HCT116 (cell line): ENCODE measurements around the gene WDR93. TPM values are rescaled to one million over a fixed set of nuclear protein-coding genes. Genes with fewer than 3 reads are reported as not detected.

Experiments used
- ATAC-seq: fragments of 200-7000 bp; cut with Tn5 transposase; 2 replicates; pipeline ENCODE4 v1.9.1; 2020; ENCODE audit warnings: mild to moderate bottlenecking, moderate library complexity
- BruUV-seq: library from RNA; stranded (reverse); fragments of 400-500 nt; replicated peaks from 2 replicates; lab custom pipeline; 2021; lab: Mats Ljungman, UMichigan
- CTCF ChIA-PET: fragments of 300-600 bp; sonication (Branson Sonifier 250); formaldehyde crosslinking; loops from one replicate; lab custom pipeline; 2021; ENCODE audit warnings: antibody characterized with exemption; lab: Charles Lee
- POLR2A ChIA-PET: fragments of 300-600, 350-600 bp; sonication (Branson Sonifier 250); formaldehyde crosslinking; loops from one replicate; lab custom pipeline; 2021; ENCODE audit warnings: antibody characterized with exemption; lab: Charles Lee
- RAD21 ChIA-PET, 2 experiments: fragments of 300-600 bp; sonication (Branson Sonifier 250); formaldehyde crosslinking; loops; one replicate each; lab custom pipeline; 2023; ENCODE audit warnings: low total read pairs in 2 of 2; ENCODE audit not compliant: uncharacterized antibody in 2 of 2, unreplicated experiment in 2 of 2, low non-redundant PET in 1 of 2; lab: Charles Lee
- DNase-seq: peaks from one replicate; pipeline ENCODE4 v3.0.0-alpha.2; 2010; ENCODE audit warnings: low read depth, low spot score
- H2AFZ ChIP-seq: fragments of 200-600 bp; shearing (Covaris generic), sonication (generic); 2 replicates; pipeline ENCODE4 v1.6.1; 2017; ENCODE audit warnings: low read depth, mixed run types, mixed read lengths, antibody characterized with exemption, low read length; ENCODE audit not compliant: poor library complexity, severe bottlenecking
- H3K27ac ChIP-seq: 2 replicates; pipeline ENCODE4 v1.5.1; 2012; ENCODE audit warnings: low read depth, low read length
- H3K27me3 ChIP-seq: fragments of 200-600 bp; sonication (generic); 2 replicates; pipeline ENCODE4 v1.6.1; 2016; ENCODE audit warnings: mixed run types, low read length, mixed read lengths; ENCODE audit not compliant: insufficient read depth
- H3K36me3 ChIP-seq, 2 experiments: fragments of 200-500 bp in 1 of 2; fragments of 200-600 bp in 1 of 2; sonication (Bioruptor generic) in 1 of 2; sonication (generic) in 1 of 2; 2 replicates each; pipeline versions ENCODE4 v1.5.1 to v1.6.1; 2014 to 2016; ENCODE audit warnings: low read length in 2 of 2, inconsistent platforms in 1 of 2, mixed read lengths in 1 of 2, mixed run types in 1 of 2; ENCODE audit not compliant: insufficient read depth in 2 of 2, control insufficient read depth in 1 of 2
- H3K4me1 ChIP-seq, 2 experiments: fragments of 200-600 bp in 1 of 2; sonication (generic) in 1 of 2; 2 replicates each; pipeline versions ENCODE4 v1.5.1 to v1.6.1; 2012 to 2017; ENCODE audit warnings: low read length in 2 of 2, inconsistent platforms in 1 of 2, mild to moderate bottlenecking in 1 of 2, mixed read lengths in 1 of 2, mixed run types in 1 of 2, moderate library complexity in 1 of 2; ENCODE audit not compliant: insufficient read depth in 2 of 2, control insufficient read depth in 1 of 2
- H3K4me2 ChIP-seq: fragments of 200-600 bp; sonication (generic); 2 replicates; pipeline ENCODE4 v1.6.1; 2017; ENCODE audit warnings: mixed run types, low read length, mixed read lengths
- H3K4me3 ChIP-seq, 2 experiments: fragments of 200-600 bp in 1 of 2; sonication (generic) in 1 of 2; replicated peaks in 1 of 2; 2 replicates each; pipeline ENCODE4 v1.5.1; 2011 to 2016; ENCODE audit warnings: low read length in 2 of 2, control low read depth in 1 of 2, low read depth in 1 of 2, mild to moderate bottlenecking in 1 of 2, mixed read lengths in 1 of 2, mixed run types in 1 of 2
- H3K79me2 ChIP-seq: fragments of 200-600 bp; sonication (generic); 2 replicates; pipeline ENCODE4 v1.6.1; 2017; ENCODE audit warnings: mild to moderate bottlenecking, mixed run types, low read length, moderate library complexity, mixed read lengths; ENCODE audit not compliant: insufficient read depth
- H3K9ac ChIP-seq: fragments of 200-600 bp; sonication (generic); 2 replicates; pipeline ENCODE4 v1.6.1; 2016; ENCODE audit warnings: low read length, mixed read lengths
- H3K9me2 ChIP-seq: fragments of 200-600 bp; sonication (generic), shearing (Covaris generic); 2 replicates; pipeline ENCODE4 v1.6.1; 2017; ENCODE audit warnings: mixed run types, mild to moderate bottlenecking, moderate library complexity; ENCODE audit not compliant: insufficient read depth
- H3K9me3 ChIP-seq, 2 experiments: fragments of 200-500 bp in 1 of 2; fragments of 200-600 bp in 1 of 2; sonication (Bioruptor generic) in 1 of 2; sonication (generic) in 1 of 2; 2 replicates each; pipeline ENCODE4 v1.6.1; 2014 to 2017; ENCODE audit warnings: low read length in 2 of 2, mixed read lengths in 2 of 2, inconsistent platforms in 1 of 2, low read depth in 1 of 2, mild to moderate bottlenecking in 1 of 2, mixed run types in 1 of 2, moderate library complexity in 1 of 2; ENCODE audit not compliant: control insufficient read depth in 1 of 2, insufficient read depth in 1 of 2
- H4K20me1 ChIP-seq: fragments of 200-600 bp; sonication (generic), shearing (Covaris generic); 2 replicates; pipeline ENCODE4 v1.6.1; 2017; ENCODE audit warnings: mixed run types, mild to moderate bottlenecking, moderate library complexity; ENCODE audit not compliant: insufficient read depth
- CBX3 ChIP-seq: IDR thresholded peaks from 2 replicates; pipeline ENCODE4 v1.6.1; 2012; ENCODE audit warnings: low read depth
- CEBPB ChIP-seq: IDR thresholded peaks from 2 replicates; pipeline ENCODE4 v1.6.1; 2012; ENCODE audit warnings: low read depth
- EGR1 ChIP-seq: IDR thresholded peaks from 2 replicates; pipeline ENCODE4 v1.6.1; 2012; ENCODE audit warnings: low read depth
- EZH2 ChIP-seq: fragments of 200-600 bp; sonication (generic); IDR thresholded peaks from 2 replicates; pipeline ENCODE4 v1.6.1; 2017; ENCODE audit warnings: antibody characterized with exemption, mixed run types
- FOSL1 ChIP-seq: IDR thresholded peaks from 2 replicates; pipeline ENCODE4 v1.6.1; 2012; ENCODE audit warnings: low read depth
- RAD21 ChIP-seq: IDR thresholded peaks from 2 replicates; pipeline ENCODE4 v1.6.1; 2012; ENCODE audit warnings: low read depth, mild to moderate bottlenecking
- SP1 ChIP-seq: IDR thresholded peaks from 2 replicates; pipeline ENCODE4 v1.6.1; 2012; ENCODE audit warnings: low read depth
- SRF ChIP-seq: IDR thresholded peaks from 2 replicates; pipeline ENCODE4 v1.6.1; 2012; ENCODE audit warnings: low read depth
- TCF7L2 ChIP-seq: IDR thresholded peaks from 2 replicates; pipeline ENCODE4 v1.7.0; 2011; ENCODE audit warnings: borderline replicate concordance, inconsistent platforms; ENCODE audit not compliant: insufficient read depth, insufficient read length; ENCODE audit errors: extremely low read depth
- YY1 ChIP-seq: IDR thresholded peaks from 2 replicates; pipeline ENCODE4 v1.6.1; 2011; ENCODE audit warnings: low read length, low read depth, moderate library complexity, mild to moderate bottlenecking; ENCODE audit not compliant: insufficient replicate concordance; ENCODE audit errors: extremely low read depth
- ZFX ChIP-seq: fragments of 450-650 bp; IDR thresholded peaks from 2 replicates; pipeline ENCODE4 v1.6.1; 2017
- ZNF274 ChIP-seq: fragments of 200-500 bp; sonication (Bioruptor generic); IDR thresholded peaks from 2 replicates; pipeline ENCODE4 v1.6.1; 2014; ENCODE audit warnings: mild to moderate bottlenecking, low read depth, low read length, inconsistent platforms
- intact Hi-C: fragments of 100-400 bp; cut with micrococcal nuclease; formaldehyde crosslinking; loops from 2 replicates; pipeline ENCODE4 v1.10.0; 2022
- total RNA-seq: library from RNA; stranded (reverse); gene quantifications from one replicate; pipeline ENCODE4 v1.2.1, GENCODE V29; 2021; ENCODE audit not compliant: unreplicated experiment
- TF ChIP-seq, protein P1 (sequence below): IDR thresholded peaks from 2 replicates; pipeline ENCODE4 v1.6.1; 2012; ENCODE audit warnings: low read depth
- TF ChIP-seq, protein P2 (sequence below): IDR thresholded peaks from 2 replicates; pipeline ENCODE4 v1.6.1; 2011; ENCODE audit warnings: mild to moderate bottlenecking, low read length, moderate library complexity; ENCODE audit not compliant: insufficient replicate concordance; ENCODE audit errors: extremely low read depth

Gene WDR93
- total RNA-seq, 1 experiment from 2014 or later, result 0.42 TPM

DNA sequence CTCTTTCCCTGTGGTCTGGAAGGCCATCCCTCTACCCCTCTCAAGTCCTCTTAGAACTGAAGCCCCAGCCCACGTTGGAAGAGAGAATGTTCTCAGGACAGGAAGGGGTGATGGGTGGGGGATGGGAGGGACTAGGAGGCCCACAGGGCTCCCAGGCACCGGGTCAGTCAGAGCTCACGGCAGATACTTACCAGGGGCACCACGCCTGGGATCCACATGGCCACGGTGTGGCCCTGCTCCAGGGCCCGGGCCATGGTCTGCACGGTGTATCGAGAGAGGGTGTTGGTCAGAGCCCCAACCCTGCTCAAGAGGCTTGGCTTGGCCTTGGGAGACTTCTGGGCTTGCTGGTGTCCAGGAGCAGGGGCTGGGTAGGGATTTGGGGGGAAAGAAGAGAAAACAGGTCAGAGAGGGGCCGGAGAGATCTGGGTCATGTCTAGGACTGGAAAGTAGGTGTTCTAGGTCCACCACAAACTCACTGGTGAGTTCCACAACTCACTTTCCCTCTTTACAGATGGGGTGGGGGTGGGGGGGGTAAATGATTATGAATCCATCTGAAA lies 21.2 kb upstream of the WDR93 start:
- Histone ChIP-seq H3K4me3 (no peak overlapping the region), H3K27me3 (no peaks in the 10 kb centered on the region), H2AFZ (no peak overlapping the region), H3K9me3 (no peaks in the 10 kb centered on the region), H3K27ac (no peak overlapping the region), H4K20me1 (no peaks in the 10 kb centered on the region), H3K9ac (no peak overlapping the region), H3K36me3 (no peaks in the 10 kb centered on the region), H3K4me2 (no peak overlapping the region), H3K4me1 (no peaks in the 10 kb centered on the region), H3K9me2 (no peaks in the 10 kb centered on the region), H3K79me2 (no peaks in the 10 kb centered on the region)
- intact Hi-C loops, result no loop called here
- ATAC-seq, result no peak
- ChIA-PET POLR2A (no interaction called here), RAD21 (no interaction called here), CTCF (no interaction called here)
- no TSS peak for BruUV-seq
- TF ChIP-seq RAD21 (no peak), FOSL1 (no peak)
- no peak for DNase-seq

DNA sequence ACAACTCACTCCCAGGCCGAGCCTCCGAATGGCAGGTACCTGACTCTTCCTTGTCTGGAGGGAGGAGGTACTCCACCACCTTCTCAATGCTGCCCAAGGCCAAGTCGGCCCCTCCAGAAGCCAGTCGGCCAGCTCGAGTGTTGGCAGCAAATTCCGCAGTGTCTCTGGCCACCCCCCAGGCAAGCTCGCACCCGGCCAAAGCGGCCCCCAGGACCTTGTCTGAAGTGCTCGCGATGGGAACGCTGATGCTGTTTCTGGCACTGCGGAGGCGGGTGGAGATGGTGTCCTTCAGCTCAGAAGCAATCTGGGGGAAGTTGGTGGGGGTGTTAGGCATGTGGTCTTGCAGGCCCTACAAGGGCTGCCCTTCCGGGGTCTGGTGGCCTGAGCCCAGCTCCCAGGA lies 20.7 kb upstream of the WDR93 start:
- no peak overlapping the region for H3K4me3 ChIP-seq
- no peak for DNase-seq
- BruUV-seq, result no TSS peak
- no peaks in the 10 kb centered on the region for H3K4me1 ChIP-seq
- POLR2A ChIA-PET, result no interaction called here
- H2AFZ ChIP-seq, result no peak overlapping the region
- intact Hi-C loops, result no loop called here
- H3K9ac ChIP-seq, result no peak overlapping the region
- no peaks in the 10 kb centered on the region for H3K79me2 ChIP-seq
- H3K9me3 ChIP-seq, result no peaks in the 10 kb centered on the region
- no peak overlapping the region for H3K4me2 ChIP-seq
- RAD21 ChIA-PET, result no interaction called here
- H3K36me3 ChIP-seq, result no peaks in the 10 kb centered on the region
- no peak for ATAC-seq
- no peaks in the 10 kb centered on the region for H3K27me3 ChIP-seq
- no peak overlapping the region for H3K27ac ChIP-seq
- H3K9me2 ChIP-seq, result no peaks in the 10 kb centered on the region
- CTCF ChIA-PET, result no interaction called here
- no peaks in the 10 kb centered on the region for H4K20me1 ChIP-seq
- TF ChIP-seq SP1 (no peak), CBX3 (no peak), EGR1 (no peak), SRF (no peak), CEBPB (no peak), TCF7L2 (no peak), YY1 (no peak), EZH2 (no peak), ZNF274 (no peak), ZFX (no peak)
- TF ChIP-seq, protein P1, sequence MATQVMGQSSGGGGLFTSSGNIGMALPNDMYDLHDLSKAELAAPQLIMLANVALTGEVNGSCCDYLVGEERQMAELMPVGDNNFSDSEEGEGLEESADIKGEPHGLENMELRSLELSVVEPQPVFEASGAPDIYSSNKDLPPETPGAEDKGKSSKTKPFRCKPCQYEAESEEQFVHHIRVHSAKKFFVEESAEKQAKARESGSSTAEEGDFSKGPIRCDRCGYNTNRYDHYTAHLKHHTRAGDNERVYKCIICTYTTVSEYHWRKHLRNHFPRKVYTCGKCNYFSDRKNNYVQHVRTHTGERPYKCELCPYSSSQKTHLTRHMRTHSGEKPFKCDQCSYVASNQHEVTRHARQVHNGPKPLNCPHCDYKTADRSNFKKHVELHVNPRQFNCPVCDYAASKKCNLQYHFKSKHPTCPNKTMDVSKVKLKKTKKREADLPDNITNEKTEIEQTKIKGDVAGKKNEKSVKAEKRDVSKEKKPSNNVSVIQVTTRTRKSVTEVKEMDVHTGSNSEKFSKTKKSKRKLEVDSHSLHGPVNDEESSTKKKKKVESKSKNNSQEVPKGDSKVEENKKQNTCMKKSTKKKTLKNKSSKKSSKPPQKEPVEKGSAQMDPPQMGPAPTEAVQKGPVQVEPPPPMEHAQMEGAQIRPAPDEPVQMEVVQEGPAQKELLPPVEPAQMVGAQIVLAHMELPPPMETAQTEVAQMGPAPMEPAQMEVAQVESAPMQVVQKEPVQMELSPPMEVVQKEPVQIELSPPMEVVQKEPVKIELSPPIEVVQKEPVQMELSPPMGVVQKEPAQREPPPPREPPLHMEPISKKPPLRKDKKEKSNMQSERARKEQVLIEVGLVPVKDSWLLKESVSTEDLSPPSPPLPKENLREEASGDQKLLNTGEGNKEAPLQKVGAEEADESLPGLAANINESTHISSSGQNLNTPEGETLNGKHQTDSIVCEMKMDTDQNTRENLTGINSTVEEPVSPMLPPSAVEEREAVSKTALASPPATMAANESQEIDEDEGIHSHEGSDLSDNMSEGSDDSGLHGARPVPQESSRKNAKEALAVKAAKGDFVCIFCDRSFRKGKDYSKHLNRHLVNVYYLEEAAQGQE, result no peak
- TF ChIP-seq, protein P2, sequence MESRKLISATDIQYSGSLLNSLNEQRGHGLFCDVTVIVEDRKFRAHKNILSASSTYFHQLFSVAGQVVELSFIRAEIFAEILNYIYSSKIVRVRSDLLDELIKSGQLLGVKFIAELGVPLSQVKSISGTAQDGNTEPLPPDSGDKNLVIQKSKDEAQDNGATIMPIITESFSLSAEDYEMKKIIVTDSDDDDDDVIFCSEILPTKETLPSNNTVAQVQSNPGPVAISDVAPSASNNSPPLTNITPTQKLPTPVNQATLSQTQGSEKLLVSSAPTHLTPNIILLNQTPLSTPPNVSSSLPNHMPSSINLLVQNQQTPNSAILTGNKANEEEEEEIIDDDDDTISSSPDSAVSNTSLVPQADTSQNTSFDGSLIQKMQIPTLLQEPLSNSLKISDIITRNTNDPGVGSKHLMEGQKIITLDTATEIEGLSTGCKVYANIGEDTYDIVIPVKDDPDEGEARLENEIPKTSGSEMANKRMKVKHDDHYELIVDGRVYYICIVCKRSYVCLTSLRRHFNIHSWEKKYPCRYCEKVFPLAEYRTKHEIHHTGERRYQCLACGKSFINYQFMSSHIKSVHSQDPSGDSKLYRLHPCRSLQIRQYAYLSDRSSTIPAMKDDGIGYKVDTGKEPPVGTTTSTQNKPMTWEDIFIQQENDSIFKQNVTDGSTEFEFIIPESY, result no peak
